ENCODE results near the gene STK32C.

- TF ChIP-seq POLR2AphosphoS5 (IDR thresholded peaks at IDR 0.05; ENCODE audit: low read depth): no peak
- no peak for TF ChIP-seq CTCF (IDR thresholded peaks at IDR 0.05; ENCODE audit: insufficient read depth, low read length)
These were observed 131.7 kb downstream of the STK32C start for GRCh38 chr10:132175907-132176581.
